Dermis microvascular lymphatic vessel endothelial cell (primary cell): Measurements from ENCODE around the gene HRH4. TPM values are rescaled to one million over a fixed set of nuclear protein-coding genes. Genes with fewer than 3 reads are reported as not detected.

Source experiments
- DNase-seq, 2 donors: peaks; one replicate each; pipeline versions ENCODE4 v3.0.0 to v3.0.0-alpha.2; 2010; ENCODE audit warnings: low read depth in 2 of 2
- total RNA-seq: library from RNA; depleted of rRNA; stranded (reverse); fragments of >200 nt; gene quantifications from 2 replicates; pipeline ENCODE4 v1.2.1, GENCODE V29; 2014

The HRH4 gene
- total RNA-seq, 1 donor from 2014 or later = not detected

DNA sequence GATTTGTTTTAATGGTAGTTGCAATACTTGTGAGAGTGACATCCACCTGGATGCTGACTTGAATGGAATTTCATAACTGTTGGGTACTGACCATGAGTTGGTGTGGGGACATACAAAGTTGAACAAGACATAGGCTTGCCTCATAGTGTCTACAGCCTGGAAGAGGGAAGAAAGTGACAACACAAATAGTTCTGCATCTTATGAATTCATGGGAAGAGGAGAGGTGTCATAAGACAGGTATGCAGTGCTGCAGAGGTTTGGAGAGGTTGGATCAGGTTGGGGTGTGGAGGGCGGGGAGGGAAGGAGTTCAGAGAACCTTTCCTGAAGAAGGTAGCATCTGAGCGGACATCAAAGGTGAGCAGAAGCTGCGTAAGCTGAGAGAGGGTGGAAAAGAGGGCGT, 44.0 kb downstream of the HRH4 start:
- DNase-seq = no peak

GRCh38 chr18:24506175-24506574, 45.7 kb downstream of the HRH4 start:
- DNase-seq = no peak

GRCh38 chr18:24509435-24509834, 49.0 kb downstream of the HRH4 start:
- DNase-seq = no peak

- peak; percentile 38 to 45 for DNase-seq
Observed at GRCh38 chr18:24514439-24514838, 54.0 kb downstream of the HRH4 start.

- no peak for DNase-seq
Observed at GRCh38 chr18:24515721-24516120, 55.3 kb downstream of the HRH4 start.

GRCh38 chr18:24516261-24516660, 55.8 kb downstream of the HRH4 start:
- no peak for DNase-seq

DNA sequence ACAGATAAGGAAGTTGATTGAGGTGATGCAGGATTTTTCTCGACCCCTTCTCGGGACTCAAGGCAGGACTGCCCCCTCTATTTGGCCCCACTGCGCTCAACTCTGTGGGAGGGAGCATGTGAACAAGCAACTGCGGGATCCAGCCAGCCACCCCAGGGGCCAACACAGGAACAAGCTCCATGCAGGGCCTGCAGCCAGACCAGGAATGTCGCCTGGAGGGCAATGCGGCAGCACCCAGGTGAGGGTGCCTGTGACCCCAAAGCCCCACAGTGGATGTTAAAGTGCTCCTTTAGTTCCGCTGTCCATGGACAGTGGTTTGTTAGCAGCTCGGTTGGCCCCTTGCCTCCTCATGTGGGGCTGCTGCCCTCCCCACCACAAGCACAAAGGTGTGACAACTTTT, 57.1 kb downstream of the HRH4 start:
- no peak for DNase-seq

DNA sequence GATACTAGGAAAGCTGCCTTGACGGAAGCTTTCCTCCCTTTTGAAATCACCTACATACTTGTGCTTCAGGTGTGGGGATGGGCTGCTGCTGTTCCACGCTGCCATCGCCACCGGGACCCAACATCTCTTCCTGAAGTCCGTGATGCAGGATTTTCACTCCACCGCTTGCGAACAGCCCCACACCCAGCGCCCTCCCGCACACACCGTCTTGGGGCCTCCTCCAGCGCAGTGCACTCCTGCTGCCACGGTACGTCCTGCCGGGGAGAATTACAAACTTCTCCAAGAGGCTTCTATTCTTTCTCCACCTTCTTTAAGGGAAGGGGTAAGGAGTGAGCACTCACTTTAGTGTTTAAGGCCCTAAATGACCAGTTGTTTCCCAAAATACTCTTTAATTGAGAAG, 58.2 kb downstream of the HRH4 start:
- DNase-seq = no peak

Other genes with a start within 250 kb of the HRH4 start
- 10.8 and 13.9 TPM in 2 replicates for gene OSBPL1A, start 62.8 kb upstream of the HRH4 start, total RNA-seq
- gene IMPACT, start 34.0 kb upstream of the HRH4 start, total RNA-seq = 16.3 and 16.9 TPM in 2 replicates